Lower lobe of right lung (tissue), 2 donors: ENCODE results near the gene PRKCQ. TPM values are rescaled to one million over a fixed set of nuclear protein-coding genes. Genes with fewer than 3 reads are reported as not detected.

Experiments used
- ATAC-seq, 2 donors: fragments of 200-7000 bp; cut with Tn5 transposase; one replicate each; pipeline ENCODE4 v1.9.1; 2020 to 2022; ENCODE audit warnings: mild to moderate bottlenecking in 2 of 2, moderate library complexity in 2 of 2
- DNase-seq: peaks from one replicate; pipeline ENCODE4 v3.0.0-alpha.2; 2020
- H3K27ac ChIP-seq: fragments of 200-600 bp; one replicate; pipeline ENCODE4 v1.8.0; 2022
- H3K27me3 ChIP-seq: fragments of 200-600 bp; one replicate; pipeline ENCODE4 v1.8.0; 2022; ENCODE audit warnings: low read depth
- H3K36me3 ChIP-seq: fragments of 200-600 bp; one replicate; pipeline ENCODE4 v1.8.0; 2022; ENCODE audit warnings: mild to moderate bottlenecking
- H3K4me1 ChIP-seq: fragments of 200-600 bp; one replicate; pipeline ENCODE4 v1.8.0; 2022
- H3K4me3 ChIP-seq: fragments of 200-600 bp; one replicate; pipeline ENCODE4 v1.8.0; 2022; ENCODE audit warnings: mild to moderate bottlenecking
- H3K9me3 ChIP-seq: fragments of 200-600 bp; one replicate; pipeline ENCODE4 v1.8.0; 2022
- intact Hi-C: fragments of 100-400 bp; cut with DNase I; formaldehyde crosslinking; loops from one replicate; pipeline ENCODE4 v1.11.0; 2022
- total RNA-seq: library from RNA; stranded (reverse); fragmentation: NEBNext Ultra II Directional; extraction: Animal tissue kit (Norgen Biotek cat#: 25700); gene quantifications from one replicate; pipeline ENCODE4 v1.2.1, GENCODE V29; 2021
- TF ChIP-seq, protein P1 (sequence below): fragments of 200-600 bp; IDR thresholded peaks from one replicate; pipeline ENCODE4 v1.8.0; 2022; ENCODE audit warnings: antibody characterized with exemption, mild to moderate bottlenecking
- donor health status: DM: no; HTN: yes; CAD: no; lungs with severe emphysema.

The PRKCQ gene
- total RNA-seq, 1 donor from 2014 or later = 8.1 TPM

DNA sequence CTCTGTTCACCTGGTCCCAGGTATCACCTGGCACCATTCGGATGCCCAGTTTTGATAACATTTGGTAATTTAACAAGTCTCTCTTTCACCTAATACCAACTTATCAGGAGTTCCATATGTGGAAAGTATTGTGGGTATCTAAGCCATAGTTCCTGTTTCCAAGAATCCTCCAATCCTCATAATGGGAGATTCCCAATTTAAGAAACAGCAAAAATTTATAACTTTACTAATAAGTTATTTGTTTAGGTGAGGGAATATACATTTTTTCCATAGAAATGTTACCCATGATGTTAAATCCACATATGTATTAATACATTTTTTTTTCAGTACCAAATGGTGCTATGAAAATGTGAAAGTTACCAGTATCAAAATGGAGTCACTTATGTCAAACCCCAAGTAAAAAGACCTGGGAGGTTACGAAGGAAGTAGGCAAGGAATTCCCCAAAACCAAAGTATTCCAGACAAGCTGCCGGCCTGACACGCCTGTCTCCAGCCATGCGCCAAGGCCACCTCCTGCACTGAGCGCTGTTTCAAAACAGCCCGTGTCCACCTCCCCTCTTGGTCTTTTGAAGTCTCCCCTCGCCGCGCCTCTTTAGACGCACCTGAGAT, 44.8 kb downstream of the PRKCQ start:
- no peak for DNase-seq
- intact Hi-C loops = no loop called here

DNA sequence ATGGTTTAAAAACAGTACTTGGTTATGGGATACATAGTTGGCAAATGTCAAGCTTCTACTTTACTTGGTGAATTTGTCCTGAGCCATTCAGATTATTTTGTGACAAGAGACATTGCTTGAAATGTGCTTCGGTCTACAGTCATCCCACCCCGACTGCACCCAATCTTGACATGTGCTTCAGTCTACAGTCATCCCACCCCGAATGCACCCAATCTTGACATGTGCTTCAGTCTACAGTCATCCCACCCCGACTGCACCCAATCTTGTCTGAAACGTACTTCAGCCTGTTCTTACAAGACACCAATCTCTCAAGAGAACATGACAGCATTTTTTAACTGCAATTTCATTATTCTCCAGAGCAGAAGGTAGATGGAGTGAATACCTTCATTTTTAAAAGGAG, 47.8 kb downstream of the PRKCQ start:
- no peak for ATAC-seq
- TF ChIP-seq, protein P1, sequence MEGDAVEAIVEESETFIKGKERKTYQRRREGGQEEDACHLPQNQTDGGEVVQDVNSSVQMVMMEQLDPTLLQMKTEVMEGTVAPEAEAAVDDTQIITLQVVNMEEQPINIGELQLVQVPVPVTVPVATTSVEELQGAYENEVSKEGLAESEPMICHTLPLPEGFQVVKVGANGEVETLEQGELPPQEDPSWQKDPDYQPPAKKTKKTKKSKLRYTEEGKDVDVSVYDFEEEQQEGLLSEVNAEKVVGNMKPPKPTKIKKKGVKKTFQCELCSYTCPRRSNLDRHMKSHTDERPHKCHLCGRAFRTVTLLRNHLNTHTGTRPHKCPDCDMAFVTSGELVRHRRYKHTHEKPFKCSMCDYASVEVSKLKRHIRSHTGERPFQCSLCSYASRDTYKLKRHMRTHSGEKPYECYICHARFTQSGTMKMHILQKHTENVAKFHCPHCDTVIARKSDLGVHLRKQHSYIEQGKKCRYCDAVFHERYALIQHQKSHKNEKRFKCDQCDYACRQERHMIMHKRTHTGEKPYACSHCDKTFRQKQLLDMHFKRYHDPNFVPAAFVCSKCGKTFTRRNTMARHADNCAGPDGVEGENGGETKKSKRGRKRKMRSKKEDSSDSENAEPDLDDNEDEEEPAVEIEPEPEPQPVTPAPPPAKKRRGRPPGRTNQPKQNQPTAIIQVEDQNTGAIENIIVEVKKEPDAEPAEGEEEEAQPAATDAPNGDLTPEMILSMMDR = no peak
- H3K27me3 ChIP-seq = no peaks in the 10 kb centered on the region
- intact Hi-C loops = no loop called here
- no peaks in the 10 kb centered on the region for H3K4me1 ChIP-seq
- H3K36me3 ChIP-seq = no peaks in the 10 kb centered on the region
- H3K9me3 ChIP-seq = no peaks in the 10 kb centered on the region
- no peak overlapping the region for H3K27ac ChIP-seq
- DNase-seq = no peak
- H3K4me3 ChIP-seq = no peak overlapping the region

More for the DNA sequence above, 44.8 kb downstream of the PRKCQ start:
- Histone ChIP-seq H3K9me3 (no peaks in the 10 kb centered on the region), H3K36me3 (no peaks in the 10 kb centered on the region), H3K27me3 (no peaks in the 10 kb centered on the region), H3K4me3 (no peak overlapping the region), H3K4me1 (no peaks in the 10 kb centered on the region), H3K27ac (no peak overlapping the region)
- TF ChIP-seq, protein P1 = no peak
- ATAC-seq = no peak

DNA sequence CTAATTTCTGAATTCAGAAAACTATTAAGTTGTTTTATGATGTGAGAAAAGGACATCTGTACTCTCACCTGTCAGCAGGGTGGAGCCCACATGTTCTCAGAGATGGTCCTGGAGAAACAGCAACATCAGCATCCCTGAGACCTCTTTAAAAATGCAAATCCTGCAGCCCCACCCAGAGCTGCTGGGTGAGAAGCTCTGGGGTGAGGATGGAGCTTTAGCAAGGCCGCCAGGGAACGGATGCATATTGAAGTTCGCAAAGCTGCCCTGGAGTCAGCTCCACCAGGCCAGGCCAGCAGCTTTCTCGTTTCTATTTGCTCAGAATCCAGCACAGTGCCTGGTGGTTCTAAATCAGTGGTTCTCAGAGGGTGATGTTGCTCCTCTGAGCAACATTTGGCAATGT, 49.1 kb downstream of the PRKCQ start:
- DNase-seq (no peak), ATAC-seq (no peak)
- Histone ChIP-seq H3K27ac (no peak overlapping the region), H3K36me3 (no peaks in the 10 kb centered on the region), H3K4me1 (no peaks in the 10 kb centered on the region), H3K4me3 (no peak overlapping the region), H3K27me3 (no peaks in the 10 kb centered on the region), H3K9me3 (no peaks in the 10 kb centered on the region)
- intact Hi-C loops = no loop called here
- TF ChIP-seq, protein P1 = no peak

DNA sequence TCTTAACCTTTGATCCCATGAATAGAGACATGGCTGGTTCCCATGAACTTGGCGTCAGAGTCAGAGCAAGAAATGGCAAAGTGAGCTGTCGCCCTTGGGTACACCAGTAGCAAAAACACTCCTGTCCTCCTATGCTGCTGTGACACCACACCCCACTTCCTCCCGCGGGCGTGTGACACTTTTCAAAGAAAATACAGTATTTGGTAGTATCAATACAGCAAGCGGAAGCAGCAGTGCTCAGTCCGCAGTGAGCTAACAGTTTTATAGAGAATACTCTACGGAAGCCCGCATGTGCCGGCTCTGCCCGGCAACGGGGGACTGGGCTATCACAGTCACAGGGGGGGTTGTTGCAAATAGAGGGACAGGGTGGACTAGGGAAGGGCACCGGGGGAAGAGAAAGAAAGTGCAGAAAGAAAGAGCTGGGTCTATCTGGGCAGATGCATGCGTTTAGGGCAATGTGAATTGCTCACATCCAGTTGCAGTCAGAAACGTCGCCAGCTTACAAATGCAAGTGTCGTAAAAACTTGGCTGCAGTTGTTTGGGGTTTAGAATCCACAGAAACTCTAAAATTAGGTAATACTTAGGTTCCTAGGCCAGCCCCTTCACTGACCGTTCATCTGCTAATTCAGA, 49.8 kb downstream of the PRKCQ start:
- H3K27ac ChIP-seq = no peak overlapping the region
- H3K27me3 ChIP-seq = no peaks in the 10 kb centered on the region
- no peaks in the 10 kb centered on the region for H3K36me3 ChIP-seq
- TF ChIP-seq, protein P1 = no peak
- H3K4me1 ChIP-seq = no peaks in the 10 kb centered on the region
- intact Hi-C loops = no loop called here
- no peaks in the 10 kb centered on the region for H3K9me3 ChIP-seq
- H3K4me3 ChIP-seq = no peak overlapping the region
- ATAC-seq = peak; percentile 53 to 55
- DNase-seq = no peak

DNA sequence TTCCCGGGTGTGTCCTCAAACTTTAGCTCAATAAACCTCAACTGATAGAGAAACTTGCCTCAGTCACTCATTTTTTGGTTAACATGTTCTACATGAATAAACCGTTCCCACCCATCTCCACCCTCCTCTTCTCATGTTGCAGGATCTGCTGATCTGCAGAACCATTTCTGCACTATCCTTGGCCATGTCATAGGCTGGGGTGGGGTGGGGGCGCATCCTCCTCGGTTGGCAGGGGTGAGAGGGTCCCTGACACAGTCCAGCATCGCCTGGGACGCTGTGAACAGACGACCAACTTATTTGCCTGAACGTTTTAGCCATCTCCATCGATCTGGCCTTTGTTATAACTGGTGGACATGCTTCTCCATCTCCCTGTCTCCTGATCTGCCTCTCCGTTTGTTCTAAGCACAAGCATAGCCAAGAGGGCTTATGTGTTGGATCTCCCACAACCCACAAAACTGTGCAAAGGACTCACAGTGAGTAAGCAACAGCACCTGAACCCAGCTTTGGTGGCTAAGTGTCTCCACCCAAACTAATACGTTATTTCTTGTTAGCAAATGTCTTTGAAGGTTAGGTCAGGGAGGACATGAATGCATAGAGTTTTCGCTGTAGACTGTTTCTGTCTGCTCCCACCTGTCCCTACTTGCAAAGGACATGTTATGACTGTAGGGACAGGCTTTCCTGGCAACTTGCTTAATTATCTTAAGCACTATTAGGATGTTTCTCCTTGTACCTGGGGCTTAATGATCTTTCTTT, 51.7 kb downstream of the PRKCQ start:
- Histone ChIP-seq H3K36me3 (no peaks in the 10 kb centered on the region), H3K4me3 (no peak overlapping the region), H3K4me1 (no peaks in the 10 kb centered on the region), H3K9me3 (no peaks in the 10 kb centered on the region), H3K27ac (no peak overlapping the region), H3K27me3 (no peaks in the 10 kb centered on the region)
- DNase-seq (no peak), ATAC-seq (no peak)
- intact Hi-C loops = no loop called here
- TF ChIP-seq, protein P1 = no peak
